ACC112 (cell line): Measurements from ENCODE around the gene DUSP21.
"Not testable (repeated sequence)": the region's sequence is repeated elsewhere in the genome, so short reads cannot be mapped to it uniquely, and the experiment has no call there.

ENCODE experiments used
- H2AFZ ChIP-seq: fragments of 200-600 bp; sonication (generic); one replicate; pipeline ENCODE4 v1.6.0; 2017; ENCODE audit warnings: antibody characterized with exemption, low read length; ENCODE audit not compliant: unreplicated experiment
- H3K27ac ChIP-seq: fragments of 200-600 bp; sonication (generic); 2 replicates; pipeline ENCODE4 v1.5.1; 2014; ENCODE audit warnings: low read depth, mild to moderate bottlenecking, antibody characterized with exemption, low read length, moderate library complexity
- H3K27me3 ChIP-seq: fragments of 200-600 bp; sonication (generic); 2 replicates; pipeline ENCODE4 v1.6.1; 2014; ENCODE audit warnings: mild to moderate bottlenecking, antibody characterized with exemption, low read length, moderate library complexity, mixed read lengths; ENCODE audit not compliant: insufficient read depth
- H3K36me3 ChIP-seq: fragments of 200-600 bp; sonication (generic); 2 replicates; pipeline ENCODE4 v1.6.1; 2016; ENCODE audit warnings: mild to moderate bottlenecking, antibody characterized with exemption, low read length, moderate library complexity, mixed read lengths; ENCODE audit not compliant: insufficient read depth
- H3K4me1 ChIP-seq: fragments of 200-600 bp; sonication (generic); one replicate; pipeline ENCODE4 v1.6.1; 2016; ENCODE audit warnings: low read length, mixed read lengths; ENCODE audit not compliant: insufficient read depth, unreplicated experiment, control insufficient read depth
- H3K4me3 ChIP-seq: fragments of 200-600 bp; sonication (generic); 2 replicates; pipeline ENCODE4 v1.5.1; 2014; ENCODE audit warnings: mild to moderate bottlenecking, low read depth, low read length
- H3K79me2 ChIP-seq: fragments of 200-600 bp; sonication (generic); one replicate; pipeline ENCODE4 v1.6.0; 2016; ENCODE audit warnings: low read length; ENCODE audit not compliant: control insufficient read depth, unreplicated experiment, insufficient read depth

The DUSP21 gene

GRCh38 chrX:44843753-44844152, at the start of gene DUSP21:
TSS of gene DUSP21 (plus strand) at chrX:44844021. CDS start at chrX:44844133, 112 bp downstream.
- Histone ChIP-seq H3K79me2 (no peaks in the 10 kb centered on the region), H3K27me3 (no peaks in the 10 kb centered on the region), H3K4me3 (no peak within 1 kb of the TSS), H3K27ac (no peak within 1 kb of the TSS), H3K36me3 (no peaks in the 10 kb centered on the region), H2AFZ (no peak within 1 kb of the TSS), H3K4me1 (no peaks in the 10 kb centered on the region)

GRCh38 chrX:44795945-44796450, 47.8 kb upstream of the DUSP21 start:
- Histone ChIP-seq H3K79me2 (no peaks in the 10 kb centered on the region), H3K27me3 (no peaks in the 10 kb centered on the region), H3K36me3 (no peaks in the 10 kb centered on the region), H3K4me1 (no peaks in the 10 kb centered on the region), H3K4me3 (no peak overlapping the region), H3K27ac (no peak overlapping the region), H2AFZ (no peak overlapping the region)

- H3K4me3 ChIP-seq, result no peak overlapping the region
- no peaks in the 10 kb centered on the region for H3K27me3 ChIP-seq
- no peaks in the 10 kb centered on the region for H3K4me1 ChIP-seq
- no peak overlapping the region for H3K27ac ChIP-seq
- H2AFZ ChIP-seq, result no peak overlapping the region
- no peaks in the 10 kb centered on the region for H3K36me3 ChIP-seq
- H3K79me2 ChIP-seq, result no peaks in the 10 kb centered on the region
Observed at GRCh38 chrX:44802613-44803012, 41.2 kb upstream of the DUSP21 start.

- H3K27me3 ChIP-seq, result no peaks in the 10 kb centered on the region
- no peak overlapping the region for H2AFZ ChIP-seq
- no peaks in the 10 kb centered on the region for H3K36me3 ChIP-seq
- H3K79me2 ChIP-seq, result no peaks in the 10 kb centered on the region
- H3K4me1 ChIP-seq, result no peaks in the 10 kb centered on the region
- H3K4me3 ChIP-seq, result no peak overlapping the region
- H3K27ac ChIP-seq, result no peak overlapping the region
Observed at GRCh38 chrX:44815681-44816080, 28.1 kb upstream of the DUSP21 start.

- Histone ChIP-seq H3K79me2 (no peaks in the 10 kb centered on the region), H3K4me3 (no peak overlapping the region), H3K36me3 (no peaks in the 10 kb centered on the region), H3K27me3 (no peaks in the 10 kb centered on the region), H2AFZ (no peak overlapping the region), H3K4me1 (no peaks in the 10 kb centered on the region), H3K27ac (no peak overlapping the region)
Observed at GRCh38 chrX:44816367-44816766, 27.5 kb upstream of the DUSP21 start.

- Histone ChIP-seq H3K27me3 (no peaks in the 10 kb centered on the region), H3K4me1 (no peaks in the 10 kb centered on the region), H3K4me3 (no peak overlapping the region), H3K27ac (no peak overlapping the region), H3K79me2 (no peaks in the 10 kb centered on the region), H2AFZ (no peak overlapping the region), H3K36me3 (no peaks in the 10 kb centered on the region)
Observed at GRCh38 chrX:44817029-44817428, 26.8 kb upstream of the DUSP21 start.

GRCh38 chrX:44822601-44823000, 21.2 kb upstream of the DUSP21 start:
- H3K27me3 ChIP-seq, result no peaks in the 10 kb centered on the region
- H3K27ac ChIP-seq, result no peak overlapping the region
- H3K4me3 ChIP-seq, result no peak overlapping the region
- no peak overlapping the region for H2AFZ ChIP-seq
- no peaks in the 10 kb centered on the region for H3K79me2 ChIP-seq
- H3K4me1 ChIP-seq, result no peaks in the 10 kb centered on the region
- no peaks in the 10 kb centered on the region for H3K36me3 ChIP-seq

GRCh38 chrX:44823193-44823592, 20.6 kb upstream of the DUSP21 start:
- not testable (repeated sequence) for H3K27ac ChIP-seq, H3K27me3 ChIP-seq, H3K4me3 ChIP-seq, H3K36me3 ChIP-seq, H3K4me1 ChIP-seq, H3K79me2 ChIP-seq, H2AFZ ChIP-seq

GRCh38 chrX:44828008-44828605, 15.7 kb upstream of the DUSP21 start:
- Histone ChIP-seq H3K36me3 (no peaks in the 10 kb centered on the region), H3K27me3 (no peaks in the 10 kb centered on the region), H3K4me1 (no peaks in the 10 kb centered on the region), H3K4me3 (no peak overlapping the region), H2AFZ (no peak overlapping the region), H3K27ac (no peak overlapping the region), H3K79me2 (no peaks in the 10 kb centered on the region)

- Histone ChIP-seq H3K4me1 (no peaks in the 10 kb centered on the region), H3K27ac (no peak overlapping the region), H3K27me3 (no peaks in the 10 kb centered on the region), H3K4me3 (no peak overlapping the region), H3K36me3 (no peaks in the 10 kb centered on the region), H3K79me2 (no peaks in the 10 kb centered on the region), H2AFZ (no peak overlapping the region)
Observed at GRCh38 chrX:44829832-44830231, 14.0 kb upstream of the DUSP21 start.

GRCh38 chrX:44842550-44843317, 1.1 kb upstream of the DUSP21 start:
- no peaks in the 10 kb centered on the region for H3K36me3 ChIP-seq
- no peaks in the 10 kb centered on the region for H3K27me3 ChIP-seq
- no peaks in the 10 kb centered on the region for H3K79me2 ChIP-seq
- H3K27ac ChIP-seq, result no peak overlapping the region
- H2AFZ ChIP-seq, result no peak overlapping the region
- H3K4me1 ChIP-seq, result no peaks in the 10 kb centered on the region
- no peak overlapping the region for H3K4me3 ChIP-seq
